ENCODE results near the gene FKBP8.

Gene FKBP8

DNA sequence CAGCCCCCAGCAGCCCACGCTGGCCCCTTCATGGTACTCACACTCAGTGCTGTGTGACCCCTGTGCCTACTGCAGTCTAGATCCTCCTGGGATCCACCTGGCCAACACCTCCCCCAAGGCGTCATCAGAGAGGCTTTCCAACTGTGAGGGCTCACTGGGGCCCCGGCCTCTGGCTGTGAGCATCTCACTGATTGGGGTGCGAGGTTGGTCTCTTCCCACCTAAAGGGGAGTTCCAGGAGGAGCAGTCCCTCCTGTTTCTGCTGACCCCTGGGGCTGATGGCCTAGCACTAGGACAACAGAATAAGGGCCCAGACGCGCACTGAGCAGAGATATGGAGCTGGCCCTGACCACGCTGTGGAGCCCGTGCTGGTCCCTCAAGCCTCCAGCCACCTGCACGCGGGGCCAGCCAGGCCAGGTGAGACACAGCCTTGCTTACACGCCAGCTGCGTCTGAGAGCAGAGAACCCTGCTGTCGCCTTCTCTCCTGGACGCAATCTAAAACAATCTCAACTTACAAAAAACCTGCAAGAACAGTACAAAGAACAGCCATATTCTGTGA is 53.7 kb downstream of the FKBP8 start:
- Histone ChIP-seq H2BK5ac (ENCODE audit: low read length) (no peak overlapping the region), H2BK120ac (ENCODE audit: low read depth, low read length) (no peak overlapping the region), H3K4me1 (ENCODE audit: control insufficient read depth in 2 of 2, insufficient read depth in 1 of 2, low read depth in 1 of 2, low read length in 2 of 2) (peaks cover 7 to 12% of the 10 kb centered on the region in 2 donors), H4K91ac (ENCODE audit: low read depth, low read length, poor library complexity) (no peak overlapping the region), H3K4me3 (ENCODE audit: low read length in 2 of 2) (no peak overlapping the region), H3K18ac (ENCODE audit: low read length) (no peak overlapping the region), H3K27me3 (ENCODE audit: control insufficient read depth in 3 of 3, insufficient read depth in 3 of 3, low read depth in 1 of 3, low read length in 3 of 3) (peaks cover 0 to 4% (median 0%) of the 10 kb centered on the region in 3 experiments), H3K27ac (replicated peaks; ENCODE audit: low read length) (no peak overlapping the region), H2AFZ (ENCODE audit: low read length) (no peak overlapping the region), H3K36me3 (replicated peaks in 1 of 2; ENCODE audit: control insufficient read depth in 2 of 2, insufficient read depth in 2 of 2, low read length in 2 of 2) (peaks cover 0 to 2% of the 10 kb centered on the region in 2 donors), H3K4ac (ENCODE audit: low read length) (no peak overlapping the region), H3K23ac (ENCODE audit: low read depth, low read length, poor library complexity) (no peak overlapping the region), H3K9me3 (replicated peaks in 1 of 2; ENCODE audit: control insufficient read depth in 2 of 2, insufficient read depth in 1 of 2, low read depth in 1 of 2, low read length in 2 of 2) (no peaks in the 10 kb centered on the region), H3K9ac (ENCODE audit: low read depth, low read length, poor library complexity) (no peak overlapping the region), H4K8ac (ENCODE audit: low read depth, low read length) (peak overlapping the region; percentile 48), H3K4me2 (ENCODE audit: insufficient read depth, low read length, poor library complexity, severe bottlenecking) (no peak overlapping the region), H2AK5ac (ENCODE audit: low read depth, low read length) (no peak overlapping the region), H3K79me1 (ENCODE audit: low read depth, low read length) (peaks cover 7% of the 10 kb centered on the region), H2BK15ac (ENCODE audit: low read length) (no peak overlapping the region), H3K14ac (ENCODE audit: low read length) (no peak overlapping the region), H2BK12ac (ENCODE audit: low read length) (no peak overlapping the region)
- no peak for DNase-seq (ENCODE audit: low spot score)
- WGBS, 2 donors (ENCODE audit: extremely low coverage in 2 of 2, insufficient read length in 2 of 2, insufficient replicate concordance in 1 of 2), result no CpG with 5 or more reads among the region's 14 CpGs

- H3K4me2 ChIP-seq (ENCODE audit: insufficient read depth, low read length, poor library complexity, severe bottlenecking), result no peak overlapping the region
- no peak overlapping the region for H2BK5ac ChIP-seq (ENCODE audit: low read length)
- H2AFZ ChIP-seq (ENCODE audit: low read length), result no peak overlapping the region
- H2BK120ac ChIP-seq (ENCODE audit: low read depth, low read length), result no peak overlapping the region
- peaks cover 0 to 2% of the 10 kb centered on the region in 2 donors for H3K36me3 ChIP-seq (replicated peaks in 1 of 2; ENCODE audit: control insufficient read depth in 2 of 2, insufficient read depth in 2 of 2, low read length in 2 of 2)
- H3K9ac ChIP-seq (ENCODE audit: low read depth, low read length, poor library complexity), result peak overlapping the region; percentile 18
- H3K4ac ChIP-seq (ENCODE audit: low read length), result no peak overlapping the region
- H3K9me3 ChIP-seq (replicated peaks in 1 of 2; ENCODE audit: control insufficient read depth in 2 of 2, insufficient read depth in 1 of 2, low read depth in 1 of 2, low read length in 2 of 2), result no peaks in the 10 kb centered on the region
- WGBS, 2 donors (ENCODE audit: extremely low coverage in 2 of 2, insufficient read length in 2 of 2, insufficient replicate concordance in 1 of 2), result no CpG with 5 or more reads among the region's 22 CpGs
- H4K8ac ChIP-seq (ENCODE audit: low read depth, low read length), result peak overlapping the region; percentile 48
- no peak overlapping the region for H2AK5ac ChIP-seq (ENCODE audit: low read depth, low read length)
- H3K27me3 ChIP-seq (ENCODE audit: control insufficient read depth in 3 of 3, insufficient read depth in 3 of 3, low read depth in 1 of 3, low read length in 3 of 3), result peaks cover 0 to 4% (median 0%) of the 10 kb centered on the region in 3 experiments
- H3K23ac ChIP-seq (ENCODE audit: low read depth, low read length, poor library complexity), result no peak overlapping the region
- peak; percentile 29 for DNase-seq (ENCODE audit: low spot score)
- no peak overlapping the region for H3K4me3 ChIP-seq (ENCODE audit: low read length in 2 of 2)
- H4K91ac ChIP-seq (ENCODE audit: low read depth, low read length, poor library complexity), result no peak overlapping the region
- no peak overlapping the region for H2BK15ac ChIP-seq (ENCODE audit: low read length)
- no peak overlapping the region for H3K27ac ChIP-seq (replicated peaks; ENCODE audit: low read length)
- H2BK12ac ChIP-seq (ENCODE audit: low read length), result no peak overlapping the region
- H3K14ac ChIP-seq (ENCODE audit: low read length), result no peak overlapping the region
- H3K18ac ChIP-seq (ENCODE audit: low read length), result no peak overlapping the region
- peaks cover 7% of the 10 kb centered on the region for H3K79me1 ChIP-seq (ENCODE audit: low read depth, low read length)
- peaks cover 7 to 9% of the 10 kb centered on the region in 2 donors for H3K4me1 ChIP-seq (ENCODE audit: control insufficient read depth in 2 of 2, insufficient read depth in 1 of 2, low read depth in 1 of 2, low read length in 2 of 2)
Observed at GRCh38 chr19:18488838-18489626, 54.3 kb downstream of the FKBP8 start.

GRCh38 chr19:18488403-18488723 is 55.0 kb downstream of the FKBP8 start:
- WGBS, 2 donors (ENCODE audit: extremely low coverage in 2 of 2, insufficient read length in 2 of 2, insufficient replicate concordance in 1 of 2), result no CpG with 5 or more reads among the region's 6 CpGs
- Histone ChIP-seq H3K27ac (replicated peaks; ENCODE audit: low read length) (no peak overlapping the region), H3K14ac (ENCODE audit: low read length) (no peak overlapping the region), H3K4ac (ENCODE audit: low read length) (no peak overlapping the region), H3K4me1 (ENCODE audit: control insufficient read depth in 2 of 2, insufficient read depth in 1 of 2, low read depth in 1 of 2, low read length in 2 of 2) (peaks cover 7 to 9% of the 10 kb centered on the region in 2 donors), H2BK15ac (ENCODE audit: low read length) (no peak overlapping the region), H2AK5ac (ENCODE audit: low read depth, low read length) (peak overlapping the region; percentile 76), H3K4me3 (ENCODE audit: low read length in 2 of 2) (no peak overlapping the region), H2AFZ (ENCODE audit: low read length) (no peak overlapping the region), H3K4me2 (ENCODE audit: insufficient read depth, low read length, poor library complexity, severe bottlenecking) (no peak overlapping the region), H3K9me3 (replicated peaks in 1 of 2; ENCODE audit: control insufficient read depth in 2 of 2, insufficient read depth in 1 of 2, low read depth in 1 of 2, low read length in 2 of 2) (no peaks in the 10 kb centered on the region), H3K18ac (ENCODE audit: low read length) (no peak overlapping the region), H3K36me3 (replicated peaks in 1 of 2; ENCODE audit: control insufficient read depth in 2 of 2, insufficient read depth in 2 of 2, low read length in 2 of 2) (peaks cover 0 to 2% of the 10 kb centered on the region in 2 donors), H3K23ac (ENCODE audit: low read depth, low read length, poor library complexity) (no peak overlapping the region), H2BK12ac (ENCODE audit: low read length) (no peak overlapping the region), H4K91ac (ENCODE audit: low read depth, low read length, poor library complexity) (no peak overlapping the region), H3K27me3 (ENCODE audit: control insufficient read depth in 3 of 3, insufficient read depth in 3 of 3, low read depth in 1 of 3, low read length in 3 of 3) (peaks cover 0 to 4% (median 0%) of the 10 kb centered on the region in 3 experiments), H2BK5ac (ENCODE audit: low read length) (no peak overlapping the region), H4K8ac (ENCODE audit: low read depth, low read length) (no peak overlapping the region), H3K79me1 (ENCODE audit: low read depth, low read length) (peaks cover 10% of the 10 kb centered on the region), H2BK120ac (ENCODE audit: low read depth, low read length) (no peak overlapping the region), H3K9ac (ENCODE audit: low read depth, low read length, poor library complexity) (no peak overlapping the region)
- no peak for DNase-seq (ENCODE audit: low spot score)

DNA sequence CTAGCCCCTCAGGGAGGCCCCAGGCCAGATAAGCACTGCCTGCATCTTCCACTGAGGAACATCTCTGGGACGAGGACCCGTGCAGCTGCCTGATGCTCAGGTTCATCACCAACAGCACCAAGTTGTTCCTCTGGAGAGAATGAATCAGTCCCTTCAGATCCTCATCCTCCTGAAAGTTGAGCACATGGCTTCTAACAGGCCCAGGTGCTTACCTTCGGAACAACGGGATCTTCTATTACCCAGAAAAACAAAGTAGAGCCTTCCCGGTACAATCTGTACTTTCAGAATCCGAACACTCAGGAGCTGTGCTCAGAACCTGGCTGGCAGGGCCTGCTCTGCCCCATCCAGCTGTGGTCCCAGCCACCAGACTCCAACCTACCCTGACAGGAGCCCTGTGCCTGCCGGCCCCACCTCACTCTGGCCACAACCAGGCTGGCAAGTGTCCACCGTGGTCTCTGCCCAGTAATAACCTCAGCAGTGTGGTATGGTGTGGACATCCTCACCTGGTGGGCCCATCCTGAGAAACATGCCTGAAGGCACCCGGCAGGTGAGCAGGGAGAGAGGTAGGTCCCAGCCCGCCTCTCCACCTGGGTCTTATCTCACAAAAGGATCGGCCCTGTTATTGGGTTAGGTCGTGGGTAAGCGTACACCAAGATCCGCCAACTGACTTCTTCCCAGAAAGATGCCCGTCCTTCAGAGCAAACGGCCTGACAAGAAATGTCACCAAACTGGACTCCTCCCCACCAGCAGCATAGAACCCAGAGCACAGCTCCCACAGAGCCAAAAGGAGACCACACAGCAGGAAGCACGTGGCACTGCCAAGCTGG is 55.6 kb downstream of the FKBP8 start:
- Histone ChIP-seq H3K18ac (ENCODE audit: low read length) (no peak overlapping the region), H3K27ac (replicated peaks; ENCODE audit: low read length) (no peak overlapping the region), H3K23ac (ENCODE audit: low read depth, low read length, poor library complexity) (peak overlapping the region; percentile 85), H3K27me3 (ENCODE audit: control insufficient read depth in 3 of 3, insufficient read depth in 3 of 3, low read depth in 1 of 3, low read length in 3 of 3) (peaks cover 0 to 4% (median 0%) of the 10 kb centered on the region in 3 experiments), H3K36me3 (replicated peaks in 1 of 2; ENCODE audit: control insufficient read depth in 2 of 2, insufficient read depth in 2 of 2, low read length in 2 of 2) (peaks cover 0 to 2% of the 10 kb centered on the region in 2 donors), H3K9me3 (replicated peaks in 1 of 2; ENCODE audit: control insufficient read depth in 2 of 2, insufficient read depth in 1 of 2, low read depth in 1 of 2, low read length in 2 of 2) (no peaks in the 10 kb centered on the region), H3K14ac (ENCODE audit: low read length) (peak overlapping the region; percentile 32), H4K91ac (ENCODE audit: low read depth, low read length, poor library complexity) (no peak overlapping the region), H3K4ac (ENCODE audit: low read length) (no peak overlapping the region), H3K9ac (ENCODE audit: low read depth, low read length, poor library complexity) (no peak overlapping the region), H4K8ac (ENCODE audit: low read depth, low read length) (no peak overlapping the region), H2BK12ac (ENCODE audit: low read length) (no peak overlapping the region), H2AK5ac (ENCODE audit: low read depth, low read length) (peak overlapping the region; percentile 76), H3K4me3 (ENCODE audit: low read length in 2 of 2) (peak overlapping the region in 1 of 2 donors; percentile 13), H3K4me1 (ENCODE audit: control insufficient read depth in 2 of 2, insufficient read depth in 1 of 2, low read depth in 1 of 2, low read length in 2 of 2) (peaks cover 9% of the 10 kb centered on the region in 2 donors), H2AFZ (ENCODE audit: low read length) (no peak overlapping the region), H2BK120ac (ENCODE audit: low read depth, low read length) (no peak overlapping the region), H2BK5ac (ENCODE audit: low read length) (no peak overlapping the region), H2BK15ac (ENCODE audit: low read length) (no peak overlapping the region), H3K4me2 (ENCODE audit: insufficient read depth, low read length, poor library complexity, severe bottlenecking) (no peak overlapping the region), H3K79me1 (ENCODE audit: low read depth, low read length) (peaks cover 10% of the 10 kb centered on the region)
- DNase-seq (ENCODE audit: low spot score), result no peak
- WGBS, 2 donors (ENCODE audit: extremely low coverage in 2 of 2, insufficient read length in 2 of 2, insufficient replicate concordance in 1 of 2), result no CpG with 5 or more reads among the region's 17 CpGs
